ENCODE measurements around the gene CCDC91.

GRCh38 chr12:28570811-28571210 is 380.6 kb downstream of the CCDC91 start:
- TF ChIP-seq MXI1 (IDR thresholded peaks at IDR 0.05; ENCODE audit: borderline replicate concordance, low read depth, low read length) (no peak), CTCF (conservative IDR thresholded peaks at IDR 0.05; ENCODE audit: low read depth, low read length) (no peak), RCOR1 (IDR thresholded peaks at IDR 0.05; ENCODE audit: insufficient replicate concordance, low read length) (no peak), BHLHE40 (IDR thresholded peaks at IDR 0.05; ENCODE audit: low read depth, low read length) (no peak)

Data from IMR-90 (cell line).